Natural killer cell treated with Interleukin-12 subunit alpha and Interleukin-12 subunit beta and Interleukin-15 and Interleukin-18, amount 100 ng/mL, for 72 hours (primary cell): ENCODE results near the gene UMPS. TPM values are rescaled to one million over a fixed set of nuclear protein-coding genes. Genes with fewer than 3 reads are reported as not detected.

Source experiments
- ATAC-seq, 2 donors: fragments of 150-1000 bp; cut with Tn5 transposase in 1 of 2; sonication (Bioruptor Pico), chemical (Tn5 transposase) in 1 of 2; 2 replicates each; pipeline ENCODE4 v1.10.0; 2021
- DNase-seq: peaks from one replicate; pipeline ENCODE4 v3.0.0; 2022; ENCODE audit warnings: low spot score
- H3K27ac Mint-ChIP-seq, 2 donors: 1 replicate in 1 of 2; 2 replicates in 1 of 2; pipeline ENCODE4 v1.8.0; 2022; ENCODE audit warnings: mixed read lengths in 2 of 2, mild to moderate bottlenecking in 1 of 2, moderate library complexity in 1 of 2
- H3K27me3 Mint-ChIP-seq, 2 donors: 1 replicate in 1 of 2; 2 replicates in 1 of 2; pipeline ENCODE4 v1.8.0; 2022; ENCODE audit warnings: mixed read lengths in 2 of 2
- H3K36me3 Mint-ChIP-seq: one replicate; pipeline ENCODE4 v1.8.0; 2022; ENCODE audit warnings: mixed read lengths
- H3K4me1 Mint-ChIP-seq, 2 donors: 1 replicate in 1 of 2; 2 replicates in 1 of 2; pipeline ENCODE4 v1.8.0; 2022; ENCODE audit warnings: low read depth in 2 of 2, mixed read lengths in 2 of 2, mild to moderate bottlenecking in 1 of 2
- H3K4me3 Mint-ChIP-seq: one replicate; pipeline ENCODE4 v1.8.0; 2022; ENCODE audit warnings: mixed read lengths
- H3K9me3 Mint-ChIP-seq: 2 replicates; pipeline ENCODE4 v1.8.0; 2022; ENCODE audit warnings: mixed read lengths
- total RNA-seq, 2 donors: library from RNA; stranded (reverse); gene quantifications; one replicate each; pipeline ENCODE4 v1.2.3, GENCODE V29; 2022

UMPS gene
- total RNA-seq, 2 donors from 2014 or later = 42.0 to 56.7 TPM

DNA sequence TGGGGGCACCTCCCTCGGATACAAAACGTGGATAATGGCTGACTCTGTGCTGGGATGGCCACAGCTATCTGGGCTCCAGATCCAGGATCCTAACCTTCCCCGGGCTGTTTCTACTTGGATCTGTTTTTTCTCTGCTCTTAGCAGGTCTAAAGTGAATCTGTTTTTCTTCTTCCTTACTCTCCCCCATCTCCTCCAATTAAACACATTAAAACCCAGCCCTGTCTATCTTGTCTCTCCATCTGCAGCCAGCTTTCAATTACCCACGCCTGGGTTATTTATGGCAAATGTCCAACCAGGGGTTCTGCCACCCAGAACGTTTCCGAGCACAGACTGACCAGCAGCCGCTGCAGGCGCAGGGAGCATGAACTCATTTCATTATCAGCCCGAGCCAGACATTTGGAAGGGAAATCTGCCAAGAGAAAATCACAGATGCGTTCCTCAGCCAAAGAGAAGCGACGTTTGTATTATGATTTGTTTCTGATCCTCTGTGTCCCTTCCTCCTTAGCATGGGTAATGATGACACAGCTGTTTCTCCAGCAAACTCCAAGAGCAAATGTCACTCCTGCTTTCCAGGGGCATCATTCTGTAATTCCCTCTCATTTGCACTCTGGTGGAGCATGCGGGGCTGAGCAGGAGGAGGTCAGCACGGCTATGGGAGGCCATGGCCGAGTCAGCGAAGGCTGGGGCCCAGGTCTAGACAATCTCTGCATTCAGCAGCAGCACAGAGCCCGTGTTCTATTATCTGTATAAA, 42.0 kb downstream of the UMPS start:
- H3K27ac Mint-ChIP-seq = no peak overlapping the region
- no peaks in the 10 kb centered on the region for H3K4me1 Mint-ChIP-seq
- no peak overlapping the region for H3K4me3 Mint-ChIP-seq
- H3K36me3 Mint-ChIP-seq = no peaks in the 10 kb centered on the region
- no peaks in the 10 kb centered on the region for H3K9me3 Mint-ChIP-seq
- DNase-seq = no peak
- ATAC-seq = no peak
- H3K27me3 Mint-ChIP-seq = peaks cover 7 to 26% of the 10 kb centered on the region in 2 donors

- no peak overlapping the region for H3K27ac Mint-ChIP-seq
- no peak overlapping the region for H3K4me3 Mint-ChIP-seq
- no peaks in the 10 kb centered on the region for H3K4me1 Mint-ChIP-seq
- no peaks in the 10 kb centered on the region for H3K9me3 Mint-ChIP-seq
- H3K36me3 Mint-ChIP-seq = no peaks in the 10 kb centered on the region
- H3K27me3 Mint-ChIP-seq = peaks cover 7 to 27% of the 10 kb centered on the region in 2 donors
- ATAC-seq (no peak), DNase-seq (no peak)
Measured at GRCh38 chr3:124773351-124774326, 43.4 kb downstream of the UMPS start.

DNA sequence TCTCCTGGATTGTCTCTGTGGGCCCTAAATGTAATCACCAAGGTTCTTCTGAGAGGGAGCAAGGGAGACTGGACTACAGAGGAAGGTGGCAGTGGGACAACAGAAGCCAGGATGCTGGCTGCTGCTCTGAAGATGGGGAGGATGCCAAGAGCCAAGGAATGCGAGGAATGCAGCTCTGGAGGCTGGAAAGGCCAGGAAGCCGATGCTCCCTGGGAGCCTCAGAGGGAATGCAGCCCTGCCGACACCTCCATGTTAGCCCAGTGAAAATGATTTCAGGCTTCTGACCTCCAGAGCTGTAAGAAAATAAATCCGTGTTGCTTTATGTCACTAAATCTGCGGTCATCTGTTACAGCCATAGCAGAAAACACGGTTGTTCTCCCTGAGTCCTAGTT, 44.1 kb downstream of the UMPS start:
- no peaks in the 10 kb centered on the region for H3K36me3 Mint-ChIP-seq
- DNase-seq (no peak), ATAC-seq (no peak)
- no peaks in the 10 kb centered on the region for H3K4me1 Mint-ChIP-seq
- H3K9me3 Mint-ChIP-seq = no peaks in the 10 kb centered on the region
- no peak overlapping the region for H3K27ac Mint-ChIP-seq
- H3K4me3 Mint-ChIP-seq = no peak overlapping the region
- peaks cover 7 to 30% of the 10 kb centered on the region in 2 donors for H3K27me3 Mint-ChIP-seq

- no peak for ATAC-seq
- Mint-ChIP-seq H3K36me3 (no peaks in the 10 kb centered on the region), H3K27ac (no peak overlapping the region), H3K4me1 (no peaks in the 10 kb centered on the region), H3K4me3 (no peak overlapping the region), H3K27me3 (peaks cover 7 to 30% of the 10 kb centered on the region in 2 donors), H3K9me3 (no peaks in the 10 kb centered on the region)
- DNase-seq = no peak
Measured at GRCh38 chr3:124774841-124775402, 44.7 kb downstream of the UMPS start.

DNA sequence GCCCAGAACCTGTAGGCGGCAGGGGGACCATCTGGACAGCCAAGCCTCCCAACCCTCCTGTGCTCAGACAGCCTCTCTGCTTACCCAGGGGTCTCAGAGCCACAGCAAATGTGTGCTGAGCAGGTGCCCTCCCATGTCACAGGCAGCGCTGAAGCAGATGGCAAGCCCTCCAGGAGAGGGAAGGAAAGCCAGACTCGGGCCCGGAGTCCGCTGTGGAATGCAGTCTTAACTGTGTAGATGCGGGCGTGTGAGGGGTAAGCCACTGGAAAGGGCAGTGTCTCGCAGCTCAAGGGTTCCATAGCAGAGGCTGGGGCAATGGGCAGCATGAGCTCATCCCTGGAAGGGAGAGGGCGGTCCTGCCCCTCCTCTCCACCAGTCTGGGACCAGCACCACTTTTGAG, 45.6 kb downstream of the UMPS start:
- H3K36me3 Mint-ChIP-seq = no peaks in the 10 kb centered on the region
- H3K4me3 Mint-ChIP-seq = no peak overlapping the region
- H3K4me1 Mint-ChIP-seq = peaks cover 0 to 6% of the 10 kb centered on the region in 2 donors
- ATAC-seq (no peak), DNase-seq (no peak)
- H3K27me3 Mint-ChIP-seq = peaks cover 9 to 30% of the 10 kb centered on the region in 2 donors
- no peak overlapping the region for H3K27ac Mint-ChIP-seq
- H3K9me3 Mint-ChIP-seq = no peaks in the 10 kb centered on the region

DNA sequence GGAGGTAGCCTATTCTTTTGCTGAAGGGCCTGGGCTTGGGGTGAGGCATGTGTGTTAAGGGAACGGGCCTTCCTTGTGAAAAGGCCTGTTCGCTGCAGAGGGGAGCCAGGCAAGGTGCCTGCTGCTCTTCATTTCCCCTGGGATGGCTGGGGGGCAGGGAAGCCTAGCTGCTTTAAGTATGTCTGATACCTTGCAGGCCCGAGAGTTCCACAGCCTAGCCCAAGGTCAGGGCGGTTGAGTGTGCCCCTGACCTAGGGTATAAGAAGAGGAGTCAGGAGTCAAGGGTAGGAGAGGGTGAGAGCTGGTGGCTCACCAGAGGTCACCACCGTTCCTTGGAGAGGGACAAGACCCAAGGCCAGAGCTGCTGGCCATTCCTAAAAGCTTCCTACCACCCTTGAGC, 46.6 kb downstream of the UMPS start:
- no peak for ATAC-seq
- H3K27ac Mint-ChIP-seq = no peak overlapping the region
- no peaks in the 10 kb centered on the region for H3K9me3 Mint-ChIP-seq
- peaks cover 9 to 29% of the 10 kb centered on the region in 2 donors for H3K27me3 Mint-ChIP-seq
- no peak overlapping the region for H3K4me3 Mint-ChIP-seq
- peaks cover 0 to 14% of the 10 kb centered on the region in 2 donors for H3K4me1 Mint-ChIP-seq
- no peaks in the 10 kb centered on the region for H3K36me3 Mint-ChIP-seq
- no peak for DNase-seq

DNA sequence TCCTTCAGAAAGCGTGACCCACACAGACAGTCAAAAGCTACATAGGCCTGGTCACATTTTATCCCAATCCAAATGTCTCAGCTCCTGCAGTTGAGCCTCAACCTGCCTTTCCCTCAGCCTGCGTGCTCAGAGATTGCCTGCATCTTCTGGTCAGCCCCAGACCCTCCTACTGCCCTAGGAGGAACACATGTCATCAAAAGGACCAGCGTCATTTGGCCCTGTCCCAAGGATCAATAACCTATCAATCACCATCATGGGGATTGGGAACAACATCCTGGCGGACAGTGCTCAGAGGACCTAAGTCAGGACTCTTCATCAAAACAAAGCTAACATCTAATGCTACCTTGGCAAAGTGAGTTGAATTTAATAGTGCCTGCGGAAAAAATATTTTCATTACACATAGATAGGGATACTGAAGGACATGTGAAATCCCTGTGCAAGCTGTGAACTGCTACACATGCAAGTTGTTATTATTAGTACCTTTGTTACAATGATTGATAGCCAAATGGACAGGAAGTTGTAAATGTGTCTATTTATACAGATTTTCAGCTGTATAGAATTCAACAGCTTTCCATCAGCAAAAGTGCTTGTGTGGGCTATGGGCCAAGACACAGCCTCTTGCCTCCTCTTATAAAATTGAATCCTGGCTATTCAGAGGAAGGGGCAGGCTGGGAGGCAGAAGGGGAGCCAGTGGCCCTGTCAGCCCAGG, 47.7 kb downstream of the UMPS start:
- H3K27me3 Mint-ChIP-seq = peaks cover 6 to 22% of the 10 kb centered on the region in 2 donors
- H3K27ac Mint-ChIP-seq = no peak overlapping the region
- no peaks in the 10 kb centered on the region for H3K9me3 Mint-ChIP-seq
- H3K36me3 Mint-ChIP-seq = no peaks in the 10 kb centered on the region
- ATAC-seq = no peak
- peaks cover 0 to 18% of the 10 kb centered on the region in 2 donors for H3K4me1 Mint-ChIP-seq
- no peak for DNase-seq
- H3K4me3 Mint-ChIP-seq = no peak overlapping the region

- peaks cover 1 to 19% of the 10 kb centered on the region in 2 donors for H3K4me1 Mint-ChIP-seq
- H3K9me3 Mint-ChIP-seq = no peaks in the 10 kb centered on the region
- peaks cover 6 to 22% of the 10 kb centered on the region in 2 donors for H3K27me3 Mint-ChIP-seq
- DNase-seq (no peak), ATAC-seq (no peak)
- no peaks in the 10 kb centered on the region for H3K36me3 Mint-ChIP-seq
- H3K27ac Mint-ChIP-seq = no peak overlapping the region
- no peak overlapping the region for H3K4me3 Mint-ChIP-seq
Measured at GRCh38 chr3:124779116-124779515, 48.9 kb downstream of the UMPS start.

DNA sequence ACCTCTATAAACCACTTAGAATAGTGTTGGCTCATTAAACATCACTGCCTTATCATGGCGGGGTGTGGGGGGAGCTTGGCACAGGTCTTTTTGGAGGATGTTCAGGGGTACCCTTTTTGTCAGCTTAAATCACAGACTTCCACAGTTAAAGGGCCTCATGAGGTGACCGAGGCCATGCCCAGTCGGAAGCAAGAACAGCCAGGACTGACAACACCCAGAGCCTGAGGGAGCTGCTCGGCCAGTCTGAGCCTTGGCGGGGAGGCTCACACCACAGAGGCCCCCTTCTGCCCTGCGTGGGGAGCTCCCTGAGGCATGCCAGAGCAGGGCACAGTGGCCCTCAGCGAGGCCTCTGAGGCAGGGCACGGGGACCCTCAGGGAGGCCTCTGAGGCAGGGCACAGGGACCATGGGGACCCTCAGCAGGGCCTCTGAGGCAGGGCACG, 49.5 kb downstream of the UMPS start:
- Mint-ChIP-seq H3K27ac (no peak overlapping the region), H3K4me3 (no peak overlapping the region), H3K36me3 (no peaks in the 10 kb centered on the region), H3K4me1 (peaks cover 8 to 24% of the 10 kb centered on the region in 2 donors), H3K27me3 (peaks cover 6 to 21% of the 10 kb centered on the region in 2 donors), H3K9me3 (no peaks in the 10 kb centered on the region)
- DNase-seq (no peak), ATAC-seq (no peak)

DNA sequence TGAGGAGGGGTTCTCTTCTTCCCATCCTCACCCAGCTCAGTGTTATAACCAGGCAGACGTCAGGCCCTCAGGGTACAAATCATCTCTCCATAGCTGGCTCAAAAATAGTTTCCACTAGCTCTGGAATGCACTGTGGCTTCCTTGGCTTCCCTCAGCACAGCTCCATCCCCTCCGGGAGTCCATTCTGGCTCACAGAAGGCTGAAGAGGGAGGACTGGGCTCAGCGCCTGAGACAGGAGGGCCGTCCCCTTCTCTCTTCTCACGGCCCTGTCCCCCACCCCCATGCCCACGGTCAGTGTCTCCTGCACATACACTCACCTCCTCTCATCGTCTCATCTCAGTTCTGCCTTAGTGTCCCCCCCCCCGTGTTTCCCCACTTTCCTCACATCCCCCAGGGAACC, 50.1 kb downstream of the UMPS start:
- no peaks in the 10 kb centered on the region for H3K9me3 Mint-ChIP-seq
- DNase-seq (no peak), ATAC-seq (no peak)
- peaks cover 13 to 29% of the 10 kb centered on the region in 2 donors for H3K4me1 Mint-ChIP-seq
- peaks cover 8 to 15% of the 10 kb centered on the region in 2 donors for H3K27me3 Mint-ChIP-seq
- no peak overlapping the region for H3K27ac Mint-ChIP-seq
- H3K36me3 Mint-ChIP-seq = no peaks in the 10 kb centered on the region
- H3K4me3 Mint-ChIP-seq = no peak overlapping the region

GRCh38 chr3:124780761-124781475, 50.7 kb downstream of the UMPS start:
- no peak for ATAC-seq
- Mint-ChIP-seq H3K4me1 (peaks cover 19 to 32% of the 10 kb centered on the region in 2 donors), H3K9me3 (no peaks in the 10 kb centered on the region), H3K4me3 (no peak overlapping the region), H3K27me3 (peaks cover 8 to 14% of the 10 kb centered on the region in 2 donors), H3K36me3 (no peaks in the 10 kb centered on the region), H3K27ac (no peak overlapping the region)
- DNase-seq = no peak

DNA sequence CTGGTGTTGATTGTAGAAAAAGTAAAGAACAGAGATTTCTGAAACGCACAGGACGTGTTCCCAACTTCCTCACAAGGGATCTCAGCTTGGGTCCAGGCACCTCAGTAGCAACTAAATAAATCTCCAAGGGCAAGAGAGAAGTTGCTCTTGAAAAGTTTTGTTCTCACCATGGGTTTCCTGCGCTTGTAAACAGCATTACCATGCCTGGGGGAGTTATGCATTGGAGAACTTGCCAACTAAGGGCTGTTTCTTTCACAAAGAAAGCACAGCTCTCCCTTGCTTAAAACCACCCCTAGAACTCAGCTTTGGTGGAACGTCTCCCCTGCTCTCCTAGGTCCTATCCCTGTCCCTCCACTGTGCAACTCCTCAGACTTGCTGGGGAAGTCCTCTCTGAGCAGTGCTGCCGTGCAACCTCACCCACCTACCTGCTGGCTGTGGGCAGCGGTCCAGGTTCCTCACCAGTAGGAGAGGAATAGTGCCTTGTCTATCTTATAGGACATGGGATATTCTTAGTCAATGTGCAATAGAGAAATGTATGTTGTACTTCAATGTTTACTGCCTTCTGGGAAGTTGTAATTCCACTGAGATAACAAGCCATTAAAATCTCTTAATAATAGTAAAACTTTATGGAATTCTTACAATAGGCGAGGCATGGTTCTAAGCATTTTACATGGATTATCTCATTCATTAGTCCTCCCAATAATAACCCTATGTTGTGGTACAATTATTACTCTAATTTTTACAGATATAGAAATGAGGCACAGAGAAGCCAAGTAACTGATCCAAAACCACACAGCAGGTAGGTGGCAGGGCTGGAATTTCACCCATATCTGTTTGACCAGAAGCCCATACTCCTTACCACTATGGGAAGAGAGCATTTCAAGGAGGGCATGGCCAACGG, 51.5 kb downstream of the UMPS start:
- Mint-ChIP-seq H3K36me3 (no peaks in the 10 kb centered on the region), H3K9me3 (no peaks in the 10 kb centered on the region), H3K4me1 (peaks cover 20 to 32% of the 10 kb centered on the region in 2 donors), H3K27ac (no peak overlapping the region), H3K27me3 (peaks cover 8% of the 10 kb centered on the region in 2 donors), H3K4me3 (no peak overlapping the region)
- DNase-seq = no peak
- no peak for ATAC-seq
